MM.1S (cell line): Measurements from ENCODE around the gene ZNF333.

Experiments
- EZH2 ChIP-seq: fragments of 300-600 bp; sonication (generic); optimal IDR thresholded peaks from 2 replicates; pipeline ENCODE3; 2017; ENCODE audit warnings: low read depth, mild to moderate bottlenecking, antibody characterized with exemption, low read length, mixed read lengths
- EZH2phosphoT487 ChIP-seq: fragments of 300-600 bp; sonication (generic); IDR thresholded peaks from 2 replicates; pipeline ENCODE4 v1.6.1; 2018; ENCODE audit warnings: antibody characterized with exemption, low read length
- TF ChIP-seq, protein P1 (sequence below): fragments of 300-600 bp; sonication (generic); IDR thresholded peaks from 2 replicates; pipeline ENCODE4 v1.5.1; 2016; ENCODE audit warnings: antibody characterized with exemption, low read length, mixed read lengths

- TF ChIP-seq, protein P1, sequence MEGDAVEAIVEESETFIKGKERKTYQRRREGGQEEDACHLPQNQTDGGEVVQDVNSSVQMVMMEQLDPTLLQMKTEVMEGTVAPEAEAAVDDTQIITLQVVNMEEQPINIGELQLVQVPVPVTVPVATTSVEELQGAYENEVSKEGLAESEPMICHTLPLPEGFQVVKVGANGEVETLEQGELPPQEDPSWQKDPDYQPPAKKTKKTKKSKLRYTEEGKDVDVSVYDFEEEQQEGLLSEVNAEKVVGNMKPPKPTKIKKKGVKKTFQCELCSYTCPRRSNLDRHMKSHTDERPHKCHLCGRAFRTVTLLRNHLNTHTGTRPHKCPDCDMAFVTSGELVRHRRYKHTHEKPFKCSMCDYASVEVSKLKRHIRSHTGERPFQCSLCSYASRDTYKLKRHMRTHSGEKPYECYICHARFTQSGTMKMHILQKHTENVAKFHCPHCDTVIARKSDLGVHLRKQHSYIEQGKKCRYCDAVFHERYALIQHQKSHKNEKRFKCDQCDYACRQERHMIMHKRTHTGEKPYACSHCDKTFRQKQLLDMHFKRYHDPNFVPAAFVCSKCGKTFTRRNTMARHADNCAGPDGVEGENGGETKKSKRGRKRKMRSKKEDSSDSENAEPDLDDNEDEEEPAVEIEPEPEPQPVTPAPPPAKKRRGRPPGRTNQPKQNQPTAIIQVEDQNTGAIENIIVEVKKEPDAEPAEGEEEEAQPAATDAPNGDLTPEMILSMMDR: no peak
- TF ChIP-seq EZH2phosphoT487: no peak
- no peak for TF ChIP-seq EZH2
Measured at GRCh38 chr19:14694641-14695266, 4.9 kb downstream of the ZNF333 start.
